Astrocyte (in vitro differentiated cells and primary cell): ENCODE measurements around the gene TMEM130. TPM values are rescaled to one million over a fixed set of nuclear protein-coding genes. Genes with fewer than 3 reads are reported as not detected.
"Not testable (repeated sequence)": the region's sequence is repeated elsewhere in the genome, so short reads cannot be mapped to it uniquely, and the experiment has no call there.

Experiments
- DNase-seq: peaks from one replicate; pipeline ENCODE4 v3.0.0-alpha.2; 2010; ENCODE audit warnings: low read depth
- FAIRE-seq: peaks from 2 replicates; lab custom pipeline; 2011; peaks lifted over from hg19 to GRCh38; lab: Jason Lieb, UNC
- H2AFZ ChIP-seq: 2 replicates; pipeline ENCODE4 v1.6.0; 2012; ENCODE audit warnings: low read depth, low read length, inconsistent platforms
- H3K27ac ChIP-seq: 2 replicates; pipeline ENCODE4 v1.5.1; 2011; ENCODE audit warnings: low read depth, low read length, inconsistent platforms
- H3K27me3 ChIP-seq: 2 replicates; pipeline ENCODE4 v1.6.0; 2011; ENCODE audit warnings: low read length, inconsistent platforms; ENCODE audit not compliant: insufficient read depth
- H3K36me3 ChIP-seq: 2 replicates; pipeline ENCODE4 v1.5.1; 2011; ENCODE audit warnings: low read length, inconsistent platforms; ENCODE audit not compliant: insufficient read depth
- H3K4me1 ChIP-seq: 2 replicates; pipeline ENCODE4 v1.5.1; 2011; ENCODE audit warnings: low read length, inconsistent platforms; ENCODE audit not compliant: insufficient read depth
- H3K4me2 ChIP-seq: 2 replicates; pipeline ENCODE4 v1.6.0; 2012; ENCODE audit warnings: low read length, inconsistent platforms
- H3K4me3 ChIP-seq: 2 replicates; pipeline ENCODE4 v1.5.1; 2011; ENCODE audit warnings: low read depth, mild to moderate bottlenecking, low read length, inconsistent platforms; ENCODE audit not compliant: insufficient read depth
- H3K79me2 ChIP-seq: 2 replicates; pipeline ENCODE4 v1.6.0; 2012; ENCODE audit warnings: mild to moderate bottlenecking, low read length, inconsistent platforms; ENCODE audit not compliant: insufficient read depth
- H3K9ac ChIP-seq: 2 replicates; pipeline ENCODE4 v1.6.0; 2012; ENCODE audit warnings: mild to moderate bottlenecking, low read length, inconsistent platforms
- H3K9me3 ChIP-seq: 2 replicates; pipeline ENCODE4 v1.5.1; 2012; ENCODE audit warnings: low read depth, mild to moderate bottlenecking, low read length, inconsistent platforms; ENCODE audit not compliant: insufficient read depth
- H4K20me1 ChIP-seq: 2 replicates; pipeline ENCODE4 v1.6.0; 2012; ENCODE audit warnings: low read length, inconsistent platforms; ENCODE audit not compliant: insufficient read depth
- H3K27ac Mint-ChIP-seq: one replicate; pipeline ENCODE4 v1.8.0; 2021; ENCODE audit warnings: mild to moderate bottlenecking, mixed read lengths; ENCODE audit not compliant: unreplicated experiment
- H3K27me3 Mint-ChIP-seq: one replicate; pipeline ENCODE4 v1.8.0; 2021; ENCODE audit warnings: low read depth, mixed read lengths; ENCODE audit not compliant: unreplicated experiment
- H3K36me3 Mint-ChIP-seq: one replicate; pipeline ENCODE4 v1.8.0; 2021; ENCODE audit warnings: low read depth, mixed read lengths; ENCODE audit not compliant: unreplicated experiment
- H3K4me1 Mint-ChIP-seq: one replicate; pipeline ENCODE4 v1.8.0; 2021; ENCODE audit warnings: low read depth, mixed read lengths; ENCODE audit not compliant: unreplicated experiment
- H3K4me3 Mint-ChIP-seq: one replicate; pipeline ENCODE4 v1.8.0; 2021; ENCODE audit warnings: mild to moderate bottlenecking, moderate library complexity, mixed read lengths; ENCODE audit not compliant: unreplicated experiment
- H3K9me3 Mint-ChIP-seq: one replicate; pipeline ENCODE4 v1.8.0; 2021; ENCODE audit warnings: mild to moderate bottlenecking, mixed read lengths; ENCODE audit not compliant: unreplicated experiment
- CTCF ChIP-seq: IDR thresholded peaks from 2 replicates; pipeline ENCODE4 v1.5.1; 2011; ENCODE audit warnings: low read depth, mild to moderate bottlenecking, inconsistent platforms, low read length, moderate library complexity; ENCODE audit not compliant: insufficient read depth
- EZH2 ChIP-seq: IDR thresholded peaks from 2 replicates; pipeline ENCODE4 v1.6.1; 2012; ENCODE audit warnings: mild to moderate bottlenecking, low read length, inconsistent platforms; ENCODE audit not compliant: insufficient read depth
- total RNA-seq: library from RNA; stranded (reverse); gene quantifications from 2 replicates; pipeline ENCODE4 v1.2.1, GENCODE V29; 2021

Gene TMEM130
- total RNA-seq, 1 donor from 2014 or later = 12.4 TPM

GRCh38 chr7:98874942-98875341 lies 5.1 kb upstream of the TMEM130 start:
- no peaks in the 10 kb centered on the region for H3K9me3 Mint-ChIP-seq
- no peaks in the 10 kb centered on the region for H3K27me3 ChIP-seq
- no peaks in the 10 kb centered on the region for H3K4me1 Mint-ChIP-seq
- H3K4me3 ChIP-seq = no peak overlapping the region
- H3K9ac ChIP-seq = no peak overlapping the region
- TF ChIP-seq EZH2 = no peak
- TF ChIP-seq CTCF = no peak
- peaks cover 16% of the 10 kb centered on the region for H3K79me2 ChIP-seq
- H3K27ac ChIP-seq = no peak overlapping the region
- H3K36me3 ChIP-seq = no peaks in the 10 kb centered on the region
- no peak overlapping the region for H2AFZ ChIP-seq
- no peaks in the 10 kb centered on the region for H3K27me3 Mint-ChIP-seq
- no peak overlapping the region for H3K4me2 ChIP-seq
- no peak for FAIRE-seq
- DNase-seq = no peak
- H4K20me1 ChIP-seq = peaks cover 9% of the 10 kb centered on the region
- no peak overlapping the region for H3K4me3 Mint-ChIP-seq
- peaks cover 10% of the 10 kb centered on the region for H3K4me1 ChIP-seq
- no peaks in the 10 kb centered on the region for H3K36me3 Mint-ChIP-seq
- no peak overlapping the region for H3K27ac Mint-ChIP-seq
- no peaks in the 10 kb centered on the region for H3K9me3 ChIP-seq

- not testable (repeated sequence) for FAIRE-seq
Observed at GRCh38 chr7:98873610-98874009, 3.8 kb upstream of the TMEM130 start.

DNA sequence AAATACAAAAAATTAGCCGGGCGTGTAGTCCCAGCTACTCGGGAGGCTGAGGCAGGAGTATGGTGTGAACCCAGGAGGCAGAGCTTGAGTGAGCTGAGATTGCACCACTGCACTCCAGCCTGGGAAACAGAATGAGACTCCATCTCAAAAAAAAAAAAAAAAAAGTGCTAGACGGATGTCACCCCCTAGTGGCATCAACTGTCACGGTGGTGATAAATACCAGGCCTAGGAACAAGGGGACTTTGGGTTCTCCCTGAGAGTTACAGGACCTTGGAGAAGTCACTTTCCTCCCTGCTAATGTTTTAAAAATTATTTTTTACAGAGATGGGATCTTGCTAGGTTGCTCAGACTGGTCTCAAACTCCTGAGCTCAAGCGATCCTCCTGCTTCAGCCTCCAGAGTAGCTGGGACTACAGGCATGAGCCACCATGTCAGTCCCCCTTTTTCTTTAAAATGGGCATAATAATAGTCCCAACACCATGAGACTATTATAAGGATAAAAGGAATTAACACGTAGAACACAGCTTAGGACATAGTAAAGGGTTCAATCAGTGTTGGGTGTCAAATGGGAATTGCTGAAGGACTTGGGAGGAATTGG lies 2.6 kb upstream of the TMEM130 start:
- H3K4me1 ChIP-seq = peaks cover 7% of the 10 kb centered on the region
- H3K4me3 ChIP-seq = no peak overlapping the region
- no peak overlapping the region for H3K9ac ChIP-seq
- no peak overlapping the region for H3K27ac ChIP-seq
- TF ChIP-seq EZH2 = no peak
- peak; percentile 23 for TF ChIP-seq CTCF
- H3K36me3 ChIP-seq = no peaks in the 10 kb centered on the region
- H3K4me3 Mint-ChIP-seq = no peak overlapping the region
- H3K4me2 ChIP-seq = no peak overlapping the region
- H2AFZ ChIP-seq = no peak overlapping the region
- no peak for FAIRE-seq
- no peaks in the 10 kb centered on the region for H3K27me3 Mint-ChIP-seq
- H3K4me1 Mint-ChIP-seq = no peaks in the 10 kb centered on the region
- no peaks in the 10 kb centered on the region for H3K9me3 ChIP-seq
- H4K20me1 ChIP-seq = no peaks in the 10 kb centered on the region
- H3K79me2 ChIP-seq = no peaks in the 10 kb centered on the region
- peaks cover 14% of the 10 kb centered on the region for H3K27me3 ChIP-seq
- no peak overlapping the region for H3K27ac Mint-ChIP-seq
- no peaks in the 10 kb centered on the region for H3K36me3 Mint-ChIP-seq
- H3K9me3 Mint-ChIP-seq = no peaks in the 10 kb centered on the region
- no peak for DNase-seq

More at GRCh38 chr7:98873610-98874009, 3.8 kb upstream of the TMEM130 start:
- not testable (repeated sequence) for H3K36me3 Mint-ChIP-seq, H3K4me3 ChIP-seq, H3K9me3 Mint-ChIP-seq, H3K4me1 Mint-ChIP-seq, DNase-seq, H2AFZ ChIP-seq, H3K9ac ChIP-seq, H3K27ac Mint-ChIP-seq, H3K27me3 Mint-ChIP-seq, H4K20me1 ChIP-seq, H3K4me2 ChIP-seq, H3K27ac ChIP-seq, H3K9me3 ChIP-seq, H3K4me3 Mint-ChIP-seq, H3K36me3 ChIP-seq, H3K27me3 ChIP-seq, H3K4me1 ChIP-seq, H3K79me2 ChIP-seq
